Measurements from ENCODE around the gene GP9.

Gene GP9

GRCh38 chr3:129104051-129104450 lies 43.5 kb downstream of the GP9 start:
- peak overlapping the region; percentile 57 for H3K27ac ChIP-seq

DNA sequence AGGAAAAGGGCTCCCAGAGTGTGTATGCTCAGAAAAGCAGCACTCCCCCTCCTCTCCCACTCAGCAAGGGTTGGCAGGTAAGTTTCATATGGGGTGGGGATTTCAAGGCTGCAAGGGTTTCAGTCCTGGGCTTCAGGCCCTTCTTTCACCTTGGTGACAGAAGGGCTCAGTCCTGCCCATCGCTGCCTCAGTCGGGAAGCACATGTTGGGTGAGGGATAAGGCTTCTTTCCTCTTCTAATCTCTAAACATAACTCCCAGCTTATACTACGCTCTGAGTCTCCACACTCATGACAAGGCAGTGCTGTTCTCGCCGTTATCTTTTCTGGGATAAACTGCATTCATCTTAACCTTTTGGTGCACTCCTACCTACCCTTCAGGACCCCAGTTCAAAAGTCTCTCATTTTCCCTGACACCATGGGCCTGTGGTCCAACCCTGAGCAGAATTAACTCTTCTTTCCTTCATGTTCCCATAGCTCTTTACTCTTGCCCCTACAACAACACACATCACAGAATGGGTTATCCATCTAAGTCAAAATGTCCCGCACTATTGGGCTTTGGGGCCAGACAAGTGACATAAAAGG lies 44.0 kb downstream of the GP9 start:
- Histone ChIP-seq H3K36me3 (no peaks in the 10 kb centered on the region), H3K27ac (peak overlapping the region; percentile 57), H3K27me3 (ENCODE audit: insufficient read depth, low read depth, severe bottlenecking) (no peaks in the 10 kb centered on the region), H3K9me3 (ENCODE audit: severe bottlenecking) (no peaks in the 10 kb centered on the region), H3K4me3 (ENCODE audit: low read depth, low read length) (no peak overlapping the region)
- DNase-seq, result peak; percentile 69
- TF ChIP-seq, protein P1, sequence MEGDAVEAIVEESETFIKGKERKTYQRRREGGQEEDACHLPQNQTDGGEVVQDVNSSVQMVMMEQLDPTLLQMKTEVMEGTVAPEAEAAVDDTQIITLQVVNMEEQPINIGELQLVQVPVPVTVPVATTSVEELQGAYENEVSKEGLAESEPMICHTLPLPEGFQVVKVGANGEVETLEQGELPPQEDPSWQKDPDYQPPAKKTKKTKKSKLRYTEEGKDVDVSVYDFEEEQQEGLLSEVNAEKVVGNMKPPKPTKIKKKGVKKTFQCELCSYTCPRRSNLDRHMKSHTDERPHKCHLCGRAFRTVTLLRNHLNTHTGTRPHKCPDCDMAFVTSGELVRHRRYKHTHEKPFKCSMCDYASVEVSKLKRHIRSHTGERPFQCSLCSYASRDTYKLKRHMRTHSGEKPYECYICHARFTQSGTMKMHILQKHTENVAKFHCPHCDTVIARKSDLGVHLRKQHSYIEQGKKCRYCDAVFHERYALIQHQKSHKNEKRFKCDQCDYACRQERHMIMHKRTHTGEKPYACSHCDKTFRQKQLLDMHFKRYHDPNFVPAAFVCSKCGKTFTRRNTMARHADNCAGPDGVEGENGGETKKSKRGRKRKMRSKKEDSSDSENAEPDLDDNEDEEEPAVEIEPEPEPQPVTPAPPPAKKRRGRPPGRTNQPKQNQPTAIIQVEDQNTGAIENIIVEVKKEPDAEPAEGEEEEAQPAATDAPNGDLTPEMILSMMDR (IDR thresholded peaks at IDR 0.05; ENCODE audit: low read depth, low read length), result no peak

More at GRCh38 chr3:129104051-129104450, 43.5 kb downstream of the GP9 start:
- H3K27me3 ChIP-seq (ENCODE audit: insufficient read depth, low read depth, severe bottlenecking), result no peaks in the 10 kb centered on the region
- H3K36me3 ChIP-seq, result no peaks in the 10 kb centered on the region
- H3K9me3 ChIP-seq (ENCODE audit: severe bottlenecking), result no peaks in the 10 kb centered on the region
- no peak overlapping the region for H3K4me3 ChIP-seq (ENCODE audit: low read depth, low read length)
- TF ChIP-seq, protein P1 (IDR thresholded peaks at IDR 0.05; ENCODE audit: low read depth, low read length), result no peak
- no peak for DNase-seq

DNA sequence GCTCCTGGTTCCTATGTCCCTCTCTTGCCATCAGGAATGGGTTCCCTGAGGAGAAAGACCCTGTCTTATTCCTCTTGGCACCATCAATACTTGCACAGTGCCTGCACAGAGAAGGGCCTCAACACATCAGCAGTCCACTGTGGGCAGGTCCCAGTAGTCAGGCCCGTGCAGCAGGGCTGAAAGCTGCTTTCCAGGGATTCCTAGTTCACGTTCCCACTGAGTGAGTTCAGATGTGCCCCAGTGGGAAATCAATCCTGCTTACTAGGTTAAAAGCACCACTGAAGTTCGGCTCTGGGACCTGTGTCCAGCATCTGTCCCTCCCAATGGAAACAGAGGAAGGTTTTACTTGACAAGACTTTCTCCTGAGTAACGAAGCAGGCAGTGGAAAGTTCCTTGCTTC lies 45.3 kb downstream of the GP9 start:
- peak overlapping the region; percentile 60 for H3K27ac ChIP-seq
- no peak for DNase-seq
- H3K27me3 ChIP-seq (ENCODE audit: insufficient read depth, low read depth, severe bottlenecking), result no peaks in the 10 kb centered on the region
- H3K9me3 ChIP-seq (ENCODE audit: severe bottlenecking), result no peaks in the 10 kb centered on the region
- no peak overlapping the region for H3K4me3 ChIP-seq (ENCODE audit: low read depth, low read length)
- TF ChIP-seq, protein P1 (IDR thresholded peaks at IDR 0.05; ENCODE audit: low read depth, low read length), result no peak
- H3K36me3 ChIP-seq, result no peaks in the 10 kb centered on the region

- Histone ChIP-seq H3K36me3 (no peaks in the 10 kb centered on the region), H3K27me3 (ENCODE audit: insufficient read depth, low read depth, severe bottlenecking) (no peaks in the 10 kb centered on the region), H3K4me3 (ENCODE audit: low read depth, low read length) (no peak overlapping the region), H3K27ac (peak overlapping the region; percentile 60), H3K9me3 (ENCODE audit: severe bottlenecking) (no peaks in the 10 kb centered on the region)
- TF ChIP-seq, protein P1 (IDR thresholded peaks at IDR 0.05; ENCODE audit: low read depth, low read length), result peak; percentile 71
- DNase-seq, result peak; percentile 88
Measured at GRCh38 chr3:129106320-129106719, 45.7 kb downstream of the GP9 start.

DNA sequence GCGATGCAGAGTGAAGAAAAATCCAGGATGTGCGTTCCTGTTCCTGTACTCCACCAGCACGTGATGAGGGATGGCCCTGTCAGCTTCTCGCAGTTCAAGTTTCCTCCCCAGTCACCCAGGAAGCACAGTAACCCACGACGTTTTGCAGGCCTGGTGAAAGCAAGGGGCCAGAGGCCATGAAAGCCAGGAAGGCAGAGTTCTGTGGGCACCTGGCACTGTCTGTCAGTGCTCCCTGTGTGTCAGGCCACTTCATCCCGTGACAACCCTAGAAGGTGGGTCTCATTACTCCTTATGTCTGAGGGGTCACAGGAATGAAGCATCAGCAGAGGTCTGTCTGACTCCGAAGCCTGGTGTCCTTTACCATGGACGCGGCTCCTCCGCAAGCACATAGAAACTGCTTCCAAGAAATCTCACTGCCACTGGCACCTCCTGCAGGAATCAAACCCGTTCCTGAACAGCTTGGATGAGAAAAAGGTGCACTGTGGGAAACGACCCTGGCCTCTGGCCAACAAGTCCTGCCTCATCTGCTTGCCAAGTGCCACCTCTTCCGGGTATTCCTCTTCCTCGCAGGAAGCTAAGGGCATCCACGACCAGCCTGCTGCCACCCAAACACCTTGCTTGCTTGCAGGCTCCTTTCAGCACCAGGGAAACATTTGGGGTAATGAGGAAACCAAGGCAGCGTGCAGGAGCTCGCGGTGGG lies 46.4 kb downstream of the GP9 start:
- peak; percentile 26 for DNase-seq
- H3K27me3 ChIP-seq (ENCODE audit: insufficient read depth, low read depth, severe bottlenecking), result no peaks in the 10 kb centered on the region
- H3K4me3 ChIP-seq (ENCODE audit: low read depth, low read length), result no peak overlapping the region
- H3K27ac ChIP-seq, result peak overlapping the region; percentile 60
- TF ChIP-seq, protein P1 (IDR thresholded peaks at IDR 0.05; ENCODE audit: low read depth, low read length), result no peak
- no peaks in the 10 kb centered on the region for H3K9me3 ChIP-seq (ENCODE audit: severe bottlenecking)
- H3K36me3 ChIP-seq, result no peaks in the 10 kb centered on the region
